K562 (cell line): ENCODE measurements around the gene ARFRP1. TPM values are rescaled to one million over a fixed set of nuclear protein-coding genes. Genes with fewer than 3 reads are reported as not detected.

ENCODE experiments used
- ARID2 ChIP-seq: fragments of 450-650 bp; IDR thresholded peaks from 2 replicates; pipeline ENCODE4 v1.6.1; 2017; ENCODE audit warnings: antibody characterized with exemption, mild to moderate bottlenecking
- GABPB2 ChIP-seq: fragments of 250-450 bp; sonication (Bioruptor Pico); conservative IDR thresholded peaks from 2 replicates; pipeline ENCODE4 v1.5.1; 2021; ENCODE audit warnings: mild to moderate bottlenecking
- HDAC3 ChIP-seq: fragments of 450-650 bp; IDR thresholded peaks from 2 replicates; pipeline ENCODE4 v1.6.1; 2018; ENCODE audit warnings: borderline replicate concordance, mild to moderate bottlenecking, moderate library complexity; ENCODE audit not compliant: partially characterized antibody
- HDGF ChIP-seq: fragments of 450-650 bp; IDR thresholded peaks from 2 replicates; pipeline ENCODE4 v1.6.1; 2016
- HNRNPUL1 ChIP-seq: fragments of 200-400 bp; formaldehyde crosslinking; IDR thresholded peaks from 2 replicates; pipeline ENCODE4 v1.6.1; 2017; ENCODE audit warnings: low read length
- MYNN ChIP-seq, 2 experiments: sonication (generic); formaldehyde crosslinking in 1 of 2; IDR thresholded peaks; 2 replicates each; pipeline versions ENCODE4 v1.5.0 to v1.6.1; 2016 to 2020; ENCODE audit warnings: antibody characterized with exemption in 1 of 2, missing genetic modification reagents in 1 of 2
- PHTF2 ChIP-seq: fragments of 250-450 bp; sonication (Bioruptor Pico); IDR thresholded peaks from 2 replicates; pipeline ENCODE4 v1.5.0; 2021; ENCODE audit warnings: mild to moderate bottlenecking
- RBM25 ChIP-seq: fragments of 200-400 bp; formaldehyde crosslinking; IDR thresholded peaks from 2 replicates; pipeline ENCODE4 v1.6.1; 2018; ENCODE audit warnings: low read length, low read depth, moderate library complexity; ENCODE audit not compliant: severe bottlenecking
- RFX1 ChIP-seq: fragments of 450-650 bp; IDR thresholded peaks from 2 replicates; pipeline ENCODE4 v1.6.1; 2016; ENCODE audit warnings: mild to moderate bottlenecking, moderate library complexity
- RREB1 ChIP-seq: fragments of 250-450 bp; sonication (Bioruptor Pico); IDR thresholded peaks from 2 replicates; pipeline ENCODE4 v1.4.0; 2020
- SAFB2 ChIP-seq: fragments of 200-400 bp; formaldehyde crosslinking; IDR thresholded peaks from 2 replicates; pipeline ENCODE4 v1.6.1; 2018; ENCODE audit warnings: borderline replicate concordance, low read length, low read depth, moderate library complexity; ENCODE audit not compliant: severe bottlenecking
- XRCC3 ChIP-seq: fragments of 450-650 bp; IDR thresholded peaks from 2 replicates; pipeline ENCODE4 v1.6.1; 2017; ENCODE audit warnings: mild to moderate bottlenecking, moderate library complexity
- ZNF239 ChIP-seq: fragments of 250-450 bp; sonication (Bioruptor Pico); IDR thresholded peaks from 2 replicates; pipeline ENCODE4 v1.4.0; 2020; ENCODE audit warnings: mild to moderate bottlenecking
- ZNF511 ChIP-seq: sonication (generic); formaldehyde crosslinking; IDR thresholded peaks from 2 replicates; pipeline ENCODE4 v1.8.0; 2022; ENCODE audit warnings: mild to moderate bottlenecking, missing genetic modification reagents
- ZSCAN29 ChIP-seq: fragments of 450-650 bp; IDR thresholded peaks from 2 replicates; pipeline ENCODE4 v1.6.1; 2017
- polyA plus RNA-seq, 8 experiments: library from polyadenylated mRNA; depleted of rRNA in 4 of 8; stranded (reverse) in 5 of 8; unstranded in 3 of 8; fragments of >200 nt; fragmentation: Nextera tagmentation in 2 of 8; fragmentation: Illumina TruSeq in 1 of 8; extraction: Ambion mirVana in 2 of 8; extraction: Trizol in 1 of 8; gene quantifications; 2 replicates each; pipeline versions ENCODE4 v1.2.1 to v1.2.3, GENCODE V29; 2011 to 2014; ENCODE audit warnings: inconsistent platforms in 1 of 8, missing spikeins in 1 of 8
- total RNA-seq, 7 experiments: library from RNA; depleted of rRNA in 6 of 7; stranded (reverse); fragments of >200 nt in 6 of 7; fragmentation: Illumina TruSeq in 2 of 7; extraction: Trizol in 2 of 7; gene quantifications; 2 replicates each; pipeline versions ENCODE4 v1.2.1 to v1.2.3, GENCODE V29; 2011 to 2021; ENCODE audit warnings: low replicate concordance in 1 of 7
- TF ChIP-seq, protein P1 (sequence below): IDR thresholded peaks from 3 replicates; pipeline ENCODE4 v1.6.1; 2011; ENCODE audit warnings: borderline replicate concordance, mild to moderate bottlenecking; ENCODE audit not compliant: insufficient read length, insufficient read depth
- TF ChIP-seq, protein P2 (sequence below): sonication (generic); formaldehyde crosslinking; IDR thresholded peaks from 2 replicates; pipeline ENCODE4 v1.8.0; 2022; ENCODE audit warnings: mild to moderate bottlenecking, low read depth, missing genetic modification reagents

The ARFRP1 gene
- total and polyA plus RNA-seq, 9 of the 15 experiments (the other 6 are each of a cell fraction or from before 2014, with no cell fraction given), result 2.2 to 78.9 (median 37.3) TPM

DNA sequence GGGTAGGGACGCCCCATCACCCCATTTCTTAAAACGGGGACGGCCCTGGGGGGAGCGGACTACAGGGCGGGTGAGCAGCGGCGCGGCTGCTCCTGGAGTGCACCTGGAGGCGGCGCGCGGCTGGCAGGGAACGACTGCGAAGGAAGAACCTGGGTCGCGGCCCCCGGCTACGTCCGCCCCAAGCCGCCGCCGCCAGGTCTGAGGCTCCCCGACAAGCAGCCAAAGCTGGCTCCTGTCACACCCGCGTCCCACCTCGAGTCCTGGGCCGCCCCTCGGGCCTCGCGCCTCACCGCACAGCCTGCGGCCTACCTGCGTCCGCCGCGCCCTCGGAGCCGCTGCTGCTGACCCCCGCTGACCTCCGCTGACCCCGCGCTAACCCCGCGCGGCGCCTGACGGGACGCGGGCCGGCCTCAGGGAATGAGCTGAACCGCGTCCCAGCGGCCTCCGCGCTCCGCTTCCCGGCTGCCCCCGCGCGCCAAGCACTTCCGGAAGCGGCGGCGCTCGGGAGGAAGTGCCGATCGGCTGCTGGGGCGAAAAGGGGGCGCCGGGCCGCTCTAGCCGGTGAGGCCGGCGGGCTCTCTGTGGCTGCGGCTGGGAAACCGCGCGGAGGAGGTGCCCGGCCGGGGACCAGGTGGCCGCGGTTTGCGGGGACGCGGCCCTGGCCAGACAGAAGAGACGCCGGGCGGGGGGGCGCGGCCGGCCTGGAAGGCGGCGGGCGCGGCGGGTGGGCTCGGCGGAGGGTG, at the start of gene ARFRP1, which contains the start of gene ZGPAT (continued):
- 0 out of 2 replicates have a peak, but pooled peaks have one; percentile 25 for TF ChIP-seq RREB1 (CRISPR knock-in tag)
- no peak for TF ChIP-seq ARID2
- TF ChIP-seq, protein P1, sequence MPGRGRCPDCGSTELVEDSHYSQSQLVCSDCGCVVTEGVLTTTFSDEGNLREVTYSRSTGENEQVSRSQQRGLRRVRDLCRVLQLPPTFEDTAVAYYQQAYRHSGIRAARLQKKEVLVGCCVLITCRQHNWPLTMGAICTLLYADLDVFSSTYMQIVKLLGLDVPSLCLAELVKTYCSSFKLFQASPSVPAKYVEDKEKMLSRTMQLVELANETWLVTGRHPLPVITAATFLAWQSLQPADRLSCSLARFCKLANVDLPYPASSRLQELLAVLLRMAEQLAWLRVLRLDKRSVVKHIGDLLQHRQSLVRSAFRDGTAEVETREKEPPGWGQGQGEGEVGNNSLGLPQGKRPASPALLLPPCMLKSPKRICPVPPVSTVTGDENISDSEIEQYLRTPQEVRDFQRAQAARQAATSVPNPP, result no peak
- no peak for TF ChIP-seq SAFB2
- TF ChIP-seq GABPB2 (CRISPR knock-in tag), result no peak
- TF ChIP-seq XRCC3, result no peak
- TF ChIP-seq RFX1, result no peak
- TF ChIP-seq HDGF, result no peak
- TF ChIP-seq HNRNPUL1, result no peak
- TF ChIP-seq, protein P2, sequence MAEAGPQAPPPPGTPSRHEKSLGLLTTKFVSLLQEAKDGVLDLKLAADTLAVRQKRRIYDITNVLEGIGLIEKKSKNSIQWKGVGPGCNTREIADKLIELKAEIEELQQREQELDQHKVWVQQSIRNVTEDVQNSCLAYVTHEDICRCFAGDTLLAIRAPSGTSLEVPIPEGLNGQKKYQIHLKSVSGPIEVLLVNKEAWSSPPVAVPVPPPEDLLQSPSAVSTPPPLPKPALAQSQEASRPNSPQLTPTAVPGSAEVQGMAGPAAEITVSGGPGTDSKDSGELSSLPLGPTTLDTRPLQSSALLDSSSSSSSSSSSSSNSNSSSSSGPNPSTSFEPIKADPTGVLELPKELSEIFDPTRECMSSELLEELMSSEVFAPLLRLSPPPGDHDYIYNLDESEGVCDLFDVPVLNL (CRISPR knock-in tag), result peak; percentile 77; the same call in 1 of the 2 replicates
- no peak for TF ChIP-seq MYNN (IDR thresholded peaks at IDR 0.05)
- TF ChIP-seq MYNN (CRISPR knock-in tag; IDR thresholded peaks at IDR 0.05), result no peak
- TF ChIP-seq RBM25, result no peak
- TF ChIP-seq HDAC3, result no peak
- no peak for TF ChIP-seq ZNF239 (CRISPR knock-in tag)
- 0 out of 2 replicates have a peak, but pooled peaks have one; percentile 38 for TF ChIP-seq ZSCAN29
- no peak for TF ChIP-seq PHTF2
- no peak; the same call in none of the 2 replicates for TF ChIP-seq ZNF511 (CRISPR knock-in tag)
